Measurements from ENCODE around the gene MRFAP1. TPM values are rescaled to one million over a fixed set of nuclear protein-coding genes. Genes with fewer than 3 reads are reported as not detected.
"Not testable (repeated sequence)": the region's sequence is repeated elsewhere in the genome, so short reads cannot be mapped to it uniquely, and the experiment has no call there.

MRFAP1 gene
- total RNA-seq, 4 donors from 2014 or later, result 116 to 338 (median 155) TPM

- Histone ChIP-seq H3K4me3 (no peak overlapping the region), H3K4me1 (peaks cover 0 to 7% (median 0%) of the 10 kb centered on the region in 4 donors), H3K9me3 (no peaks in the 10 kb centered on the region), H3K27ac (no peak overlapping the region), H3K36me3 (peaks cover 0 to 8% (median 0%) of the 10 kb centered on the region in 3 donors), H3K27me3 (no peaks in the 10 kb centered on the region)
- no peak for DNase-seq
- TF ChIP-seq CTCF (IDR thresholded peaks at IDR 0.05), result no peak
- TF ChIP-seq POLR2A (IDR thresholded peaks at IDR 0.05), result no peak
These were observed 7.2 kb downstream of the MRFAP1 start for GRCh38 chr4:6647582-6648230.

- Histone ChIP-seq H3K27me3 (no peaks in the 10 kb centered on the region), H3K4me3 (no peak overlapping the region), H3K4me1 (no peaks in the 10 kb centered on the region), H3K9me3 (no peaks in the 10 kb centered on the region), H3K36me3 (no peaks in the 10 kb centered on the region), H3K27ac (no peak overlapping the region)
- TF ChIP-seq CTCF (IDR thresholded peaks at IDR 0.05) (no peak), POLR2A (IDR thresholded peaks at IDR 0.05) (no peak)
- DNase-seq, result peak in 1 of 3 donors; percentile 27
These were observed 8.7 kb downstream of the MRFAP1 start for GRCh38 chr4:6649216-6649615.

- not testable (repeated sequence) for DNase-seq, H3K9me3 ChIP-seq, H3K36me3 ChIP-seq, H3K27me3 ChIP-seq, H3K4me3 ChIP-seq, H3K27ac ChIP-seq, H3K4me1 ChIP-seq
These were observed 13.7 kb downstream of the MRFAP1 start for GRCh38 chr4:6654211-6654610.

- H3K9me3 ChIP-seq, H3K36me3 ChIP-seq, H3K4me3 ChIP-seq, DNase-seq, H3K27me3 ChIP-seq, H3K27ac ChIP-seq, H3K4me1 ChIP-seq: not testable (repeated sequence)
These were observed 14.8 kb downstream of the MRFAP1 start for GRCh38 chr4:6655291-6655690.

- peaks cover 0 to 3% (median 0%) of the 10 kb centered on the region in 4 donors for H3K4me1 ChIP-seq
- H3K36me3 ChIP-seq, result no peaks in the 10 kb centered on the region
- H3K4me3 ChIP-seq, result no peak overlapping the region
- no peaks in the 10 kb centered on the region for H3K9me3 ChIP-seq
- H3K27me3 ChIP-seq, result no peaks in the 10 kb centered on the region
- DNase-seq, result no peak
- TF ChIP-seq POLR2A (IDR thresholded peaks at IDR 0.05), result no peak
- TF ChIP-seq CTCF (IDR thresholded peaks at IDR 0.05), result no peak
- no peak overlapping the region for H3K27ac ChIP-seq
These were observed 15.4 kb downstream of the MRFAP1 start for GRCh38 chr4:6655924-6656323.

GRCh38 chr4:6657242-6658208 lies 17.0 kb downstream of the MRFAP1 start:
- Histone ChIP-seq H3K9me3 (no peaks in the 10 kb centered on the region), H3K27ac (no peak overlapping the region), H3K27me3 (no peaks in the 10 kb centered on the region), H3K4me1 (peaks cover 0 to 3% (median 0%) of the 10 kb centered on the region in 4 donors), H3K36me3 (no peaks in the 10 kb centered on the region), H3K4me3 (no peak overlapping the region)
- no peak for TF ChIP-seq POLR2A (IDR thresholded peaks at IDR 0.05)
- no peak for TF ChIP-seq CTCF (IDR thresholded peaks at IDR 0.05)
- no peak for DNase-seq
